ENCODE data around the gene KRTAP2-1. TPM values are rescaled to one million over a fixed set of nuclear protein-coding genes. Genes with fewer than 3 reads are reported as not detected.
"Not testable (repeated sequence)": the region's sequence is repeated elsewhere in the genome, so short reads cannot be mapped to it uniquely, and the experiment has no call there.

Gene KRTAP2-1
- total and polyA plus RNA-seq, 2 donors (not counting 1 experiment from before 2014, with no cell fraction given) = not detected

DNA sequence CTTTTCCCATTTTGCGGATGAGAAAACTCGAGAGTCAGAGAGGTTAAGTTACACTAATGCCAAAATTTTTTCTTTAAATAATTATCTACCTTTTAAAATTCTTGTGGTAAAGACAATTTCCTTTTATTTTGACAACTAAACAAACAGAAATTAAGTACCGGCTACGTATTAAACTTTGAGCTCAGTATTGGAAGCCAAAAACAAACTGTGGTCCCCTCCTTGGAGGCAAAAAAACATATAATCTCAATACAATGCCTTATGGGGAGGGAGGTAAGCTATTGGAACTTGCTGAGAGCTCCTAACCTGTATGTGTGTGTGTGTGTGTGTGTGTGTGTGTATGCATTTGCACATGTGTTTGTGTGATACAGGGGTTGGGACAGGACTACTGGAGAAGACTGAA lies 16.3 kb upstream of the KRTAP2-1 start:
- Histone ChIP-seq H4K20me1 (ENCODE audit: control insufficient read depth, extremely low read depth, insufficient read depth, low read length) (no peaks in the 10 kb centered on the region), H3K27me3 (ENCODE audit: control insufficient read depth, insufficient read depth, low read length) (no peaks in the 10 kb centered on the region), H3K79me2 (ENCODE audit: control insufficient read depth, insufficient read depth, low read length) (no peaks in the 10 kb centered on the region), H3K4me2 (ENCODE audit: extremely low read depth, insufficient read depth, low read length) (no peak overlapping the region), H3K4me1 (ENCODE audit: control insufficient read depth, extremely low read depth, insufficient read depth, low read length) (peaks cover 42% of the 10 kb centered on the region), H3K9ac (ENCODE audit: insufficient read depth, low read length) (no peak overlapping the region), H3K27ac (ENCODE audit: insufficient read depth, low read length) (no peak overlapping the region), H3K36me3 (ENCODE audit: control insufficient read depth, insufficient read depth, low read length) (no peaks in the 10 kb centered on the region), H3K4me3 (replicated peaks in 1 of 4; ENCODE audit: control extremely low read depth in 1 of 4, insufficient read depth in 1 of 4, low read depth in 3 of 4, low read length in 4 of 4) (no peak overlapping the region), H3K9me3 (ENCODE audit: control insufficient read depth, insufficient read depth, low read depth, low read length) (no peaks in the 10 kb centered on the region), H2AFZ (ENCODE audit: low read length) (no peak overlapping the region)
- no peak for DNase-seq (ENCODE audit: low read depth in 2 of 2)
- TF ChIP-seq CTCF (conservative IDR thresholded peaks at IDR 0.05 in 1 of 2, IDR thresholded peaks at IDR 0.05 in 1 of 2; ENCODE audit: low read depth in 1 of 2, low read length in 2 of 2) = no peak
- TF ChIP-seq EZH2 (IDR thresholded peaks at IDR 0.05; ENCODE audit: low read length, missing control alignments) = no peak

DNA sequence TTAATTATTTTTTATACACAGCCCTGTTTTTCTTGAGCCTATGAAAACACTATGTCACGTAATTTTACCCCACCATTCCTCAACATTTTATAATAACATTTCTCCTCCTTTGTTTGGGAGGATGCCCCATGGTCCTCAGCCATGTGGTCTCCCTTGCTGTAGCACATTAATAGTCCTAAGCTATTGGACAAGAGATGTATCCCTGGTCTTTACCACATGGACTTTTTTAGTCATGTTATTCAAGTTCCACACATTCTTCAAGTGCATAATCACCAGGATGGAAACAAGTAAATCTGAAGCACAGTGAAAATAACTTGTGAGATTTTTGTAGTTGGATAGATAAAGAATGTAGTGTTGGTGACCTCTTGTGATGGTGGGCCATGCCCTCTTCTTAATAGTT lies 14.8 kb upstream of the KRTAP2-1 start:
- Histone ChIP-seq H3K79me2 (ENCODE audit: control insufficient read depth, insufficient read depth, low read length) (no peaks in the 10 kb centered on the region), H3K27ac (ENCODE audit: insufficient read depth, low read length) (peak overlapping the region; percentile 77), H4K20me1 (ENCODE audit: control insufficient read depth, extremely low read depth, insufficient read depth, low read length) (no peaks in the 10 kb centered on the region), H3K9me3 (ENCODE audit: control insufficient read depth, insufficient read depth, low read depth, low read length) (no peaks in the 10 kb centered on the region), H3K4me1 (ENCODE audit: control insufficient read depth, extremely low read depth, insufficient read depth, low read length) (peaks cover 41% of the 10 kb centered on the region), H3K4me2 (ENCODE audit: extremely low read depth, insufficient read depth, low read length) (no peak overlapping the region), H3K4me3 (replicated peaks in 1 of 4; ENCODE audit: control extremely low read depth in 1 of 4, insufficient read depth in 1 of 4, low read depth in 3 of 4, low read length in 4 of 4) (no peak overlapping the region), H3K27me3 (ENCODE audit: control insufficient read depth, insufficient read depth, low read length) (no peaks in the 10 kb centered on the region), H2AFZ (ENCODE audit: low read length) (no peak overlapping the region), H3K9ac (ENCODE audit: insufficient read depth, low read length) (no peak overlapping the region), H3K36me3 (ENCODE audit: control insufficient read depth, insufficient read depth, low read length) (no peaks in the 10 kb centered on the region)
- DNase-seq (ENCODE audit: low read depth in 2 of 2) = peak; percentile 47 to 99
- TF ChIP-seq EZH2 (IDR thresholded peaks at IDR 0.05; ENCODE audit: low read length, missing control alignments) = no peak

GRCh38 chr17:41060052-41060604 lies 13.0 kb upstream of the KRTAP2-1 start, which contains the start of gene KRTAP2-3:
KRTAP2-3 (minus strand) TSS chr17:41060114; CDS start chr17:41060050, 64 bp downstream.
- DNase-seq (ENCODE audit: low read depth in 2 of 2) = peak; percentile 52 to 99
- Histone ChIP-seq H3K27ac (ENCODE audit: insufficient read depth, low read length) (peak within 1 kb of the TSS; percentile 77), H3K9me3 (ENCODE audit: control insufficient read depth, insufficient read depth, low read depth, low read length) (no peaks in the 10 kb centered on the region), H3K4me2 (ENCODE audit: extremely low read depth, insufficient read depth, low read length) (peak within 1 kb of the TSS; percentile 32), H3K9ac (ENCODE audit: insufficient read depth, low read length) (peak within 1 kb of the TSS; percentile 32), H3K79me2 (ENCODE audit: control insufficient read depth, insufficient read depth, low read length) (no peaks in the 10 kb centered on the region), H3K27me3 (ENCODE audit: control insufficient read depth, insufficient read depth, low read length) (no peaks in the 10 kb centered on the region), H4K20me1 (ENCODE audit: control insufficient read depth, extremely low read depth, insufficient read depth, low read length) (no peaks in the 10 kb centered on the region), H2AFZ (ENCODE audit: low read length) (no peak within 1 kb of the TSS), H3K4me3 (replicated peaks in 1 of 4; ENCODE audit: control extremely low read depth in 1 of 4, insufficient read depth in 1 of 4, low read depth in 3 of 4, low read length in 4 of 4) (no peak within 1 kb of the TSS), H3K36me3 (ENCODE audit: control insufficient read depth, insufficient read depth, low read length) (no peaks in the 10 kb centered on the region), H3K4me1 (ENCODE audit: control insufficient read depth, extremely low read depth, insufficient read depth, low read length) (peaks cover 31% of the 10 kb centered on the region)
- no peak for TF ChIP-seq CTCF (conservative IDR thresholded peaks at IDR 0.05 in 1 of 2, IDR thresholded peaks at IDR 0.05 in 1 of 2; ENCODE audit: low read depth in 1 of 2, low read length in 2 of 2)
- no peak for TF ChIP-seq EZH2 (IDR thresholded peaks at IDR 0.05; ENCODE audit: low read length, missing control alignments)

DNA sequence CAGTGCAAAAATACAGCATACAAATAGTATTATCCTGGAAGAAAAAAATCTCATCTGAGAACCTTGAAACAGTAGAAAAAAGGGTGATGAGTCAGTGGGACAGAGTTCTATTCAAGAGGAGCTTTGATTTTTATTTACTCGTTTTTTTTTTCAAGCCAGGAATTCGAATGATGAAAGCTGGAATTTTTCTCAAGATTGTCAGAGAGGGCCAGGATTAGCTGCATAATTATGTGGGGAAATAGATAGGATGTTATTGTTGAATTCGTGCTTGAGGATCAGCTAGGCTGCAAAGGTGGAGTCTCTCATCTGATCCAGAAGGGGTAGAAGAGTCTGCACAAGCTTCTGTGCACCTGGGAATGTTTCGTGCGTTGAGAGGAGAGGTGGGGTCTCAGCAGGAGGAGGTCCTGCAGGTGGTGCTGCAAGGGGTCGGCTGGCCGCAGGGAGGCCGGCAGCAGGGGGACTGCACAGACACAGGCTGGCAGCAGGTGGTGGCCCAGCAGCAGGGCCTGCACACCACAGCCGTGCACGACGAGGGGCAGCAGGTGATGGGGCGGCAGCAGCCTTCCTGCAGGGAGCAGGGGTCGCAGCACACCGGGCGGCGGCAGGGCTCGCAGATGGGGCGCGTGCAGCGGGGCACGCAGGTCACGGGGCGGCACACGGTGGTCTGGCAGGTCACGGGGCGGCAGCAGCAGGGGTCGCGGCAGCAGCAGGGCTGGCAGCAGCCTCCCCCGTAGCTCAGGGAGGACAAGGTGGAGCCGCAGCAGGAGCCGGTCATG lies 12.3 kb upstream of the KRTAP2-1 start:
- Histone ChIP-seq H3K4me1 (ENCODE audit: control insufficient read depth, extremely low read depth, insufficient read depth, low read length) (peaks cover 31% of the 10 kb centered on the region), H3K4me2 (ENCODE audit: extremely low read depth, insufficient read depth, low read length) (peak overlapping the region; percentile 32), H3K27ac (ENCODE audit: insufficient read depth, low read length) (peak overlapping the region; percentile 77)
- not testable (repeated sequence) for H3K27me3 ChIP-seq (ENCODE audit: control insufficient read depth, insufficient read depth, low read length); H4K20me1 ChIP-seq (ENCODE audit: control insufficient read depth, extremely low read depth, insufficient read depth, low read length); H3K36me3 ChIP-seq (ENCODE audit: control insufficient read depth, insufficient read depth, low read length); H3K4me3 ChIP-seq (replicated peaks in 1 of 4; ENCODE audit: control extremely low read depth in 1 of 4, insufficient read depth in 1 of 4, low read depth in 3 of 4, low read length in 4 of 4); H3K9me3 ChIP-seq (ENCODE audit: control insufficient read depth, insufficient read depth, low read depth, low read length); H2AFZ ChIP-seq (ENCODE audit: low read length); H3K79me2 ChIP-seq (ENCODE audit: control insufficient read depth, insufficient read depth, low read length); H3K9ac ChIP-seq (ENCODE audit: insufficient read depth, low read length)
- DNase-seq (ENCODE audit: low read depth in 2 of 2) = peak; percentile 21 to 92
